GM12872 (cell line): ENCODE results near the gene JAM2.

Experiments used
- CTCF ChIP-seq: IDR thresholded peaks from 3 replicates; pipeline ENCODE4 v1.5.1; 2011; ENCODE audit warnings: low read depth, mild to moderate bottlenecking, low read length, moderate library complexity; ENCODE audit not compliant: insufficient read depth

The JAM2 gene, protein sequence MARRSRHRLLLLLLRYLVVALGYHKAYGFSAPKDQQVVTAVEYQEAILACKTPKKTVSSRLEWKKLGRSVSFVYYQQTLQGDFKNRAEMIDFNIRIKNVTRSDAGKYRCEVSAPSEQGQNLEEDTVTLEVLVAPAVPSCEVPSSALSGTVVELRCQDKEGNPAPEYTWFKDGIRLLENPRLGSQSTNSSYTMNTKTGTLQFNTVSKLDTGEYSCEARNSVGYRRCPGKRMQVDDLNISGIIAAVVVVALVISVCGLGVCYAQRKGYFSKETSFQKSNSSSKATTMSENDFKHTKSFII

GRCh38 chr21:25638660-25639550, at the start of gene JAM2:
TSS of gene JAM2 (plus strand) at chr21:25639258. CDS start at chr21:25639822, 564 bp downstream.
- no peak for TF ChIP-seq CTCF

GRCh38 chr21:25589887-25590286, 49.2 kb upstream of the JAM2 start:
- TF ChIP-seq CTCF = no peak

- peak; percentile 75 for TF ChIP-seq CTCF
These were observed 31.7 kb upstream of the JAM2 start, which contains the start of gene MRPL39 for GRCh38 chr21:25607151-25608043. TSS of gene MRPL39 (minus strand) at chr21:25607481. CDS start at chr21:25607475, 6 bp downstream.

DNA sequence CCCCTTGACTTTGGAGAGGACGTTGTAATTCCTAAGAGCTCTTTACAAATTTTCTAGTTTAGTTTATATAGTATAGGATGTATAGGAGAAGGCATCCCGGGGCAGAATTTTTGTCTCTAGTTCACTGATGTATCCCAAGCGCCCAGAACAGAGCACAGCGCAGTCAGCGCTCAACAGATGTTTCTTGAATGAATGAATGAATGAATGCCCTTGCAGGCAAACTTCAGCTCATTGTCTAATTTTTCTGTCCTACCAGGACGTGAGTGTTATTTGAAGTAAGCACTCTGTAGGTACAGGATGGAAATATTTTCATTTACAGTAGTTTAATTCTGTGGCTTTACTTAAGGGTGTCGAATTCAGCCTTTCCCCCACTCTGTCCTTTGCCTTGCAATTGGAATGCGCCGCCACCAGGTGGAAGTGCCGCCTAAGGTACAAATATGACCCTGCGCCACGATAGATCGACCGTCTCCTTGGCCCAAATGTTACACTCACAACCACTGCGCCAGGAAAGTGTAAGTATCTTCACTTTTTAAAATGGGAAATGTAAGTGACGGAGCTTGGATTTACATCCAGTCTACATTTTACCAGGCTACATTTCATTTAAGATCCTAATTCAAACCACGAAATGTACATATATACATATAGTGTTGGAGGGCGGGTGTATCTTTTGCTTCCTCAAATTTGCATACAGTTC, 30.9 kb upstream of the JAM2 start:
- peak; percentile 87 for TF ChIP-seq CTCF

DNA sequence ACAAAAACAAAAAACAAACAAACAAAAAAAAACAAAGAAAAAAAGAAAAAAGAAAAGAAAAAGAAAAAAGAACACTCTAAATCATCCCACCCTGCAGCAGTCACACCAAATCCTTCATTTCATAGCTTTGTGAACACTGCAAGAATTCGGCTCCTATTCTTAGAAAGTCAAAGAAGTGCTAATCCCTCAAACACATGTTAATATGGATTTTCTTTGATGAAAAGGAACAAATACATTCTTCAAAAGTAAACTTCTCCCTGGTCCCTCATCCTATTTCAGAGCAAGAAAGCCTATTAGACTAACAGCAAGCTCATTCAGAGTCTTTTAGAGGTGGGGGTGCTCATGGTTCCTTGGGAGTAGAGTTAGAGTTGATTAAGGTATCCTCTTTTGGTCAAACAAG, 24.6 kb upstream of the JAM2 start:
- TF ChIP-seq CTCF = no peak

- no peak for TF ChIP-seq CTCF
These were observed 23.2 kb upstream of the JAM2 start for GRCh38 chr21:25615880-25616279.
